HG03565 (cell line): Measurements from ENCODE around the gene DST.

ENCODE experiments used
- ATAC-seq: cut with Tn5 transposase; IDR thresholded peaks from one replicate; pipeline ENCODE4 v1.9.1; 2021; ENCODE audit warnings: mild to moderate bottlenecking, moderate library complexity; ENCODE audit not compliant: unreplicated experiment

DST gene

DNA sequence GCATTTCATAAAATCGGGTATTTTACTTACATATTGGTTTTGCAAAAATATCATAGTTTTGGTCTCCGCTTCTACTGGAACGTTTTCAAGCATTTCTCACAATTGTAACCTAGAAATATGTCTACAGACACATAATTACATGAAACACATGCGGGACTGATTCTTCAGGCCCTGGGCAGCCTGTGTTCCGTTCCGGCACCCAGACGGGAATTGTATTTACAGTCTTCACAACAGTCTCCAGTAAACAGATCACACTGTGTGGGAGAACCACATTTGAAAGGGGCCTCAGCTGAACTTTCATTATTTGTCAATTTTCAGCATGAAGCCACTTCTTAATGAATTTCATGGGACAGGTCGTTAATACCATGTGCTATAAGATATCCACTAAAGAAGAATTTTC, 196.9 kb downstream of the DST start:
- no peak for ATAC-seq

DNA sequence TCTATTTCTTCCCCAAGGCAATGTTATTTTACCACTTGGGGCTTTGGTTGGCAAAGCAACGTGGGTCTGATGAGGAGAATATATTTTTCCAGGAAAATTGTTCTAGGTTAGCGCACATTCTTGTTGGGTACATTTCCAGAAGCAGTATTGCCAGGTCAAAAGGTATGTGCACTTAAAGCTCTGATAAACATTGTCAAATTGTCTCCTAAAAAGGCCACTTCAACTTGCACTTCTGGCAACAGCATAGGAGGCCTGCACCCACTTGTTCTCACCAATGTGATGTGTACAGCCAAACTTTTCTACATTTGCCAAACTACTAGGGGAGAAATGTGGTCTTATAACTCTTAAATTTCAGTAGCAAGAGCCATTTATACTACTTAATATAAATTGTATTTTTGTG, 197.8 kb downstream of the DST start:
- no peak for ATAC-seq

DNA sequence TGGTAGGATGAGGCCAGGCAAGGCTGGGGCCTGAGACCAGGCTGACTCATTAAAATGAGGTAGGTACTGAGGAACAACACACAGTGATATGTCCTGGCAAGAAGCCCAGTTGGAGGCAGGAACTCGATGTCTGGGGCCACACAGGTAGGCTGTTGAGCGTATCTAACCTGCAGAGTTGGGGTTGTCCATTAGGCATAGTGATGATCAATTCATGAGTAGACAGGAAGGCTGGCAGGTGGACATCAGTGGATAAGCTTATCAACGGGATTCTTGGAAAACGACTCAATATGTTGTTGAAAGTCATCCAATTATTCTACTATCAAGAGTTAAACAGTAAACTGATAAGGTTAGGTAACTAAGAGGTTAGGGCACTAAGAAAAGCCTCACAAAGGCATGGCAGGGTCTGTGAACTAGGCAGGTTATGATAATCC, 202.1 kb downstream of the DST start:
- no peak for ATAC-seq

DNA sequence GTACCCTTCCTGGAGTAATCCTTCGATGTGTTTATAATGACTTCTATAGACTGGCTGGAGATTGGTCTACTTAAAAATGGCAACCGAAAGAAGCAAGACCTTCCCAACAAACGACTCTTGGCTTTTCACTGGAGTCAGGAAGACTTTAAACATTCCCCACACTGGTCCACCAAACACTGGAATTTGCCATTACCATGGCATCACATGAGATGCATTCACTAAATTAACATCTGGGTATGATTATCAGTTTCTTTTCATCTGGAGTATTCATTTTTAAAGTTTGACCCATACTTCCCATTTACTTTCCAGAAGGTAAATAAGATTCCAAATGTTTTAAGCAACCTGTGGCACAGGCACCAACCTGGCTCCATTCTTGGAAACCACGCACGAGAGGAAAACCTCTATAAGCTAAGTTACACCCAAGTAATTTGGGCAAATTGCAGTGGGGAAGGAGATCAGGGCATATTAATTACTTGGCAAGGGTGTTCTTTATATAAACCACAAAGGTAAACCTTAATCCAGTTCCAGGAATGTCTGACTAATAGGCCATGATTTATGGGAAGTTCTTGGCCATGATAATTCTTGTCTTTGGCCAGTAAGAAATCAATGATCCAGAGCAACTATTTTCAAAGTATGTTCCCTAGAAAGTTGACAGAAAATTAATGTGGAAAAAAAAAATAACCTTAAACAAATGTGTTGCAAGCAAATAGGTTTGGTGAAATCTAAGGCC, 205.4 kb downstream of the DST start:
- no peak for ATAC-seq

DNA sequence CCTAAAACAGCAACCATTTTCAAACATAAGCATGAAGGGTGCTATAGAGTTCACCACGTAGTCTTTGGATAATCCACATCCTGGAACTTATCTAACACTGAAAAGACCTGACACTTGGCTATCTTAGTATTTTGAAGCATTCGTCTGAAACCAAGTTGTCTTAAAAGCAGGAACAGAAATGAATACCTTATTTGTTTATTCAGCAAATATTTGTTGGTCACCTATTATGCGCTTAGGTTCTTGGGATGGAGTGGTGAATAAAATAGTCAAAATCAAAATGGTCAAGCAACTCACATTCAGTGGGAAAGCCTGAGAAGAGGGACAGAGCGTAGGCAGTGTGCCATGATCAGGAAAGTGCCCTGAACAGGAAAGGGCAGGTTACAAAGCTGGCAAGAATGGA, 206.9 kb downstream of the DST start:
- no peak for ATAC-seq

DNA sequence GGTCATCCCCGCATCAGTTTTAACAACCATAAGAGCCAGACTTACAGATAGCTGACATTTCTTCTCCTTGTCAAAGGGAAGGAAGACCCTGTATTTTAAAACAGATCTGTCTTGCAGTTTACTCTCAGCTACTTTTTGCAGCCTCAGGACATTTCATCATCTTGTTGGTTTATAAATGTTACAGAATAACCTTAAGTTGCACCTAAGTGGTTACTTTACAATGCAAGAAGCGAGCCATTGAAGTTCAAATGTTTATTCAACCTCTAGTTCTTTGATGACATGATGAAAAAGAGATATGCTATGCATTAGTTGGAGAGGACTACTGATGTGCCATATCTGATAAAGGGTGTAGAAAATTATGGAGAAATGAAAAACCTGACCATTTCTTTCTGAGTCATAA, 207.4 kb downstream of the DST start:
- no peak for ATAC-seq

DNA sequence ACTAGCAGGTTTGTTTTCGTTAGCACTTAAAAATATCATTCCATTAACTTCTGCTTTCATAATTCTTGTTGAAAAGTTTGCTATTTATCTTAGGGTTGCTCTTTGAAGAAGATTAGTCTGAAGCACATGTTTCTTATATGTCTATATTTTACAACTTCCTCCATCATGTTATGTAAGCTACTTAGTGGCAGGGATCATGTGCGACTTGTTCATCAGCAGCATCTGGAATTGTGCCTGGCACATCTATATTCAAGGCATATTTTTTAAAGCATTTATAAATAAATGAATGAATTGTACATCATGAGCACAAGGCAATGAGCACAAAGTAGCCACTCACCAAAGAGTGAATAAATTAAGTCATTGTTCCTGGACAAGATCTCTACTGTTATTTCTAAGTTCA, 208.1 kb downstream of the DST start:
- no peak for ATAC-seq

DNA sequence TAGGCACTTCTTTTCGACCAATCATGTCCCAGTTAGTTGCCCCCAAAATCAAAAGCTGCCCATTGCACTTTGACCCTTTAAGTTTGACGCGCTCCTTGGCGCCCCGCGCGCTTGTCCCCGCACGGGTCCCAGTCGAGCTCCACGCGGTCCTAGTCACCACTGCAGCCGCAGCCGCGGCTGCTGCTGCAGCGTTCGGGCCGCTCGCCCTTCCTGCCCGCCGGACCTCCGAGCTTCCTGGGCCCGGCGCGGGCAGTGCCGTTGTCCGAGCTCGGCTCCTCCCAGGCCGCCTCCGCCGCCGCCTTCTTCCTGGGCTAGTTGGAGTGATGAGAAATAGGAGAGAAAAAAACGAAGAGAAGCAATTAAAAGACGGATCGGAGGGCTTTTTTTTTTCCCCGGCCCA, 209.6 kb downstream of the DST start:
- no peak for ATAC-seq

DNA sequence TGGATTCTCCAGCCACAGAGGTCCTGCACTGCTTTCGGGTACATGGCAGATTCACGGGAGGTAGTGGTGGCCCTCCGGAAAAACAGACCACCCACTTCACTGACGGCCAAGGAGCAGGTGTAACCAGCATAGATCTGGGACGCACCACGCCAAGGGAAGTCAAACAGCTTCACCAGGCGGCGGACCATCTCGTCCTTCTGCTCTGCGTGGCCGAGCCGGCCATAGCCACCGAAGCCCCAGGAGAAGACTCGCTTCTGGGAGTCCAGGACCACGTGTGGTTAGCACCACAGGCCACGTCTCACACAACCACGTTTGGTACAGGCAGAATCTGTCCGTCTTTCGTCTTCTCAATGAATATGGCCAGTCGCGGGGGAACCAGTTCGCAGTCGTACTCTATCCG, 210.5 kb downstream of the DST start:
- ATAC-seq, result no peak

DNA sequence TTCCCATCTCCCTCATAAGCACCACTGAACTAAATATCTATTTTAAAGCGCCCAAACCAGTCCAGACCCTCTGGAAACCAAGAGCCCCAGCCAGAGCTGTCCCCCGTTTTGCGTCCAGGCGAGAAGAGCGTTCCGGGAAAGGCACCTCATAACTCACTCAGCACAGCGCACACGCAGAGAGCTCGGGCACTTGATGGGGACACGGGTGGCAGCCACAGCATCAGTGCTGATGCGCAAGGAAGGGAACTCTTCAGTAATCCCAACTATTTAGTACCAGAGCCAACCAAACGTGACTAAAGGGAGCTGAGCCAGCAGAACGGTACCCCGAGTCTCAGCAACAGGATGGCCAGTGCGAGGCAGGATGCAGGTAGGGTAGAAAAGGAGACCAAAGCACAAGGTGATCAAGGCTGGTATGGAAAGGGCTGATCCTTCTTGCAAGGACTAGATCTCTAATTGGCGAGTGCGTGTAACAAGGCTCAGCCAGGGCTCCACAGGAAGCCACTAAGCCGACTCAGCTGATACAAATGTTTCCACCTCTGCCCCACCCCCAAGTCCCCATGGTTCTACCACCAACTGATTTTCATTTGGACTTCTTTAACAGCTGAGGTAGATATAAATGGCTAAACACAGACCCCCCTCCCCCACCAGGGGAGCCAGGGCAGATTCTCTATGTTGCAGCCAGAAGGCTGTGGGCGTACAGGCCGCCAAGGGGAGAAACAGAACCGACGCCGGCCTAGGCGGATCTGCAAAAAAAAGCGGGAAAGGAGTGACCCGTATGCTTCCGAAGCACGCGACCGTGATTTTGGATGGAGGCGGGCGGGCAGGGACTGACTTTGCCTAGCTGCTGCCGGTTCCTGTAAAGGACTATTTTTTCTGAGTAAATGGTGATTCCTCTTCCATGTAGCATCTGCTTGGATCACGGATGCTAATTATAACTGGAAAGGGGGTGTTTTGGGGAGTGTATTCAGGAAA, 211.8 kb downstream of the DST start:
- no peak for ATAC-seq

DNA sequence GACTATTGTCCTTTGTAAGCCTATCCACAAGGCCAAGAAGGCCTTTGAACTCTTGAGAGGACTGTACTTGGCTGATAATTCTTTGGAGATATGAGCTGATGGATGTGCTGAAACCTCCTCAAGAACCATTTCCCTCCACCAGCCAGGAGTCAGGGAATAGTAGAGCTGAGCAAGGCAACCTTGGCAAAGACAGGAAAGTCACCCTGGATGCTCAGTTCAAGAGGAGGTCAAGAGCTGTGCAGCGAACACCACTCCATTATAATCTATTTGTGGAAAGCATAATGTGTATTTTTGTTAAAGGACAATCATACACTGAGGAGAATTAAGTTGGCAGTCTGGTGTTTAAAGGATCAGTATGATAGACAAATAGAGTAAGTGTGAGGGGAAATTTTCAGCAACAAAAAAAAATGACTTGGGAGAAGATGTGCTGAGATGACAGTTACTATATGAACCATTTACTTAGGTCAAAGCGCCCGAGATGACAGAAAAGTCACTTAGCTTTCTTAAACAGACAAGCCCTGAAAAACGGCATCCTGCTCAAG, 218.1 kb downstream of the DST start:
- no peak for ATAC-seq

DNA sequence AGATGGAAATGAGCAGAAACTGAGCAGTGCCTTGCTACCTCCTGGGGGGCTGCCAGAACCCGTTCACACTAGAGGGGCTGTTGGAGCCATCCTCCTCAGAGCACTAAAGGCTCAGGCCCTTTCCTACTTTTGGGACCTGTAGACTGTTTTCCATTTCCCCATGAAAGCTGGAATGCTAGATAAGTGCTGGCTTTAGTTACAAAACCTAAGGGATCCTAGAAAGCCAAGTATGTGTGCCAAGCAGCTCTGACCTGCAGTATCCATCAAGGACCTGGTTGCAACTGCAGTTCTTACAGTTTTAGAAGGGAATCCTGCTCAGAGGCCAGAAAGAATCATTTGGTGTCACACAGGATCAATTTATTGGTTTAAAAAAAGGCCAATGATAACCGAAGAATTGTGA, 218.6 kb downstream of the DST start:
- ATAC-seq, result no peak

DNA sequence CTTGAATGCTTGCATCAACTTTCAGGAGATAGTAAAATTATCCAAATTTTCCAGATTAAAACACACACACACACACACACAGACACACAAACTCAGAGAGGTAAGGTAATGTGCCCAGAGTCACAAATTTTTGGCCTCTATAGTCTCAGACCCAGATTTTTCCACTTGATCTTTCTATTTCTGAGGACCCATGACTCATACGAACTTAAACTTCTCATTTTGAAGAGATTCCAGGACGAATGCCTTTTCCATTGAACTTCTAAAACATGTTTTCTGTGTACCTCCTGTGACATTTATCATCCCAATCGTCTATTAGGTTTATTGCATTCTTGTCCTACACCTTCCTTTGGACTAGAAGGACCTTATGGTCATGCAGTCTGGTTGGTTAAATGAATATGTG, 222.4 kb downstream of the DST start:
- no peak for ATAC-seq

DNA sequence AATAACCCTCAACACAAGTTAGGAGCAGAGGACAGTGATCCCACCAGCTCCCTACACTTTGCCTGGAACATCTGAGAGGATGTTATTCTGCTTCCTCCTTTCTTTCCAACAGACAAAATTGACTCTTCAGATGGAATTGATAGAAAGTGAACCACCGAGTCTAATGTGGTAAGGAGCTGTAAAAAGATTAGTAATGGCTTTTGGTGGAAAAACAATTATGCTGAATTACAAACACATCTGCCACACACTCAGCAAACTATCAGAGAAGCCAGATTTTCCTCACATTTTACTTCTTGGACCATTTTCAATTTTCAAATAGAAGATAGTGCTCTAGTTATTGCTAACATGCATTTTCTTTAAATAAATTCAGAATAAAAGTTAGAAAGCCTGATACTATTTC, 223.5 kb downstream of the DST start:
- ATAC-seq, result no peak

DNA sequence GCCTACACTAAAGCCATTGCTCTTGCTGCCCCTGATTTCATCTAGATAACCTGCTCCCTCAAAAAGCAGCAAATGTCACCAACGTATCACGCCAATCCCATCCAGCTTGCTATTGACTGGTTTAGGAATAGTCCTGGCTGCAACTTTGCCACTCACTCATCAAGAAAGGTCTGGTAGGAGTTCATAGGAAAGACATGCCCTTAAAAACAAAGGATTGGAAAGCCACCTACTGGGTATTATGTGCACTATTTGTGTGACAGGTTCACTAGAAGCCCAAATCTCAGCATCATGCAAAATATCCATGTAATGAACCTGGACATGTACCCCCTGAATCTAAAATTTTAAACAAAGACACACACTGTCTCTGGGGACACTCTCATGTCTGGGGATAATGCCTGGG, 224.9 kb downstream of the DST start:
- no peak for ATAC-seq

DNA sequence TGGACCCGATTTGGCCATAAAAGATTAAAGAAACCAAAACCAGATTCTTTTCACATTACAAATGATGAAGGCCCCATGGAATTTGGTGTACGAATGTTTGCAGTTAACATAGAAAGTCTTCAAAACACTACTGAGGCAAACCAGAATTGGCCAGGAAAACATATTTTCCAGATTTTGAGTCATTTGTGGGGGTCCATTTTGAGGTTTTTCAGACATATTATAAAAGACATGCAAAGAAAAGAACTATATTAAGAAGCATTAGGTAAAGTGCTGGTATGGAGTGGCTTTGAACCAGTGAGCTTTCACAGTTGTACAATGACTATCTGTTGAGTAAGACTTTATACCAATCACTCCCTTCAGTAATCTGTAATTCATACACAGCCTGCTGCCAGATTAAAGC, 226.4 kb downstream of the DST start:
- no peak for ATAC-seq

DNA sequence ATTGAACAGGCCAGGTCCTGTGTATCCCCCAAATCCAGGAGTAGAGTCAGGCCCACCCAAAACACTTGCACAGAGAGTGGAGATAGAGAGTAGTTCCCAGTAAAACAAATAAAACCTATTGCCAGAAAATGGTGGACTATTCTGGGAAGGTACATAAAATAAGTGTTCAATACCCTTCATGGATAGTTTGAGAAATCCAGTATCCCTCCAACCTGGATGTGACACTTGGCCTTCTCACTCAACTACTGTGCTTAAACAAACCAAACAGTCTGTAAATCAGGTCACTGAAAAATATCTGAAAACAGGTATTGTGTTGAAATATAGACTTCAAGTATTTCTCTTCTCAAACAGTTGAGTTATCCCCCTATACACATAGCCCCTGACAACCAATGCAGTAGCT, 233.7 kb downstream of the DST start:
- ATAC-seq, result no peak
